ENCODE data around the gene SH2D4B. TPM values are rescaled to one million over a fixed set of nuclear protein-coding genes. Genes with fewer than 3 reads are reported as not detected.

The SH2D4B gene
- total RNA-seq, 1 experiment from 2014 or later: 0.10 TPM

DNA sequence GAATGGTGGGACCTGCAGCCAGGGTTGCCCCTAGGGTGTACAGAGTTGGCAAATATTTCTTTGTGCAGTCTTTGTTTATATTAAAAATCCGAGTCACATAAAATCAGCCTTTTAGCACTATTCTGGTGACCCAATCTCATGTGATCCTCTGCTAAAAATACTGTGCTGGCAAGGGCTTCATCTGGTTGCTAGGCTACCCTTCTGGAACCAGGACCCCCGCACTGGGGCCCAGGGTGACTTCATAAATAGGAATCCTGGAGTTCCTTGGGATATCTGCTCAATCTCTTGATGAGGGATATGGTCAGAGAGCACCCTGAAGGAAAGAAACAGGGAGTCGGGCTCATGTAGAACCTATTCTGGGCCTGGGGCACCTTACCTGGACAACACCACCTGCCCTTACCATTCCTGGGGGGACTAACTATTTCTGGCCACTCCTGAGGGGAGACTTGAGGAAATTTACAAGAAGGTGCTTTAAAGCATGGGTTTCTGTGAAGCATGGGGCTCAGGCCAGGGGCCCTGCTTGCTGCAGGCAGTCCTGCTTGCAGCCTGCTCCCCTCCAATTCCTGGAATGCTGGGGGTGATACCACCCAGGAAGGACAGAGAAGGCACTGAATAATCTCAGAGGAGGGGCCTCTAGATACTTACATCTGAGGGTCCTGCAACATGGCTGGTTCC lies 44.7 kb downstream of the SH2D4B start:
- TF ChIP-seq POLR2AphosphoS5 (IDR thresholded peaks at IDR 0.05; ENCODE audit: low read depth, low read length) (no peak), SIN3A (IDR thresholded peaks at IDR 0.05; ENCODE audit: borderline replicate concordance, insufficient read depth, low read depth, low read length) (no peak), REST (IDR thresholded peaks at IDR 0.05; ENCODE audit: insufficient read depth in 1 of 2, low read depth in 2 of 2, low read length in 1 of 2) (no peak), TCF7L2 (IDR thresholded peaks at IDR 0.05; ENCODE audit: low read depth, low read length) (no peak)
- TF ChIP-seq, protein P1, sequence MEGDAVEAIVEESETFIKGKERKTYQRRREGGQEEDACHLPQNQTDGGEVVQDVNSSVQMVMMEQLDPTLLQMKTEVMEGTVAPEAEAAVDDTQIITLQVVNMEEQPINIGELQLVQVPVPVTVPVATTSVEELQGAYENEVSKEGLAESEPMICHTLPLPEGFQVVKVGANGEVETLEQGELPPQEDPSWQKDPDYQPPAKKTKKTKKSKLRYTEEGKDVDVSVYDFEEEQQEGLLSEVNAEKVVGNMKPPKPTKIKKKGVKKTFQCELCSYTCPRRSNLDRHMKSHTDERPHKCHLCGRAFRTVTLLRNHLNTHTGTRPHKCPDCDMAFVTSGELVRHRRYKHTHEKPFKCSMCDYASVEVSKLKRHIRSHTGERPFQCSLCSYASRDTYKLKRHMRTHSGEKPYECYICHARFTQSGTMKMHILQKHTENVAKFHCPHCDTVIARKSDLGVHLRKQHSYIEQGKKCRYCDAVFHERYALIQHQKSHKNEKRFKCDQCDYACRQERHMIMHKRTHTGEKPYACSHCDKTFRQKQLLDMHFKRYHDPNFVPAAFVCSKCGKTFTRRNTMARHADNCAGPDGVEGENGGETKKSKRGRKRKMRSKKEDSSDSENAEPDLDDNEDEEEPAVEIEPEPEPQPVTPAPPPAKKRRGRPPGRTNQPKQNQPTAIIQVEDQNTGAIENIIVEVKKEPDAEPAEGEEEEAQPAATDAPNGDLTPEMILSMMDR (IDR thresholded peaks at IDR 0.05): no peak
- intact Hi-C loops (cut with micrococcal nuclease; ENCODE audit: unreplicated experiment) (no loop called here), in situ Hi-C loops (cut with HindIII; ENCODE audit: low pct_unique_long_range_greater_than_20kb, low sequenced_read_pairs) (no loop called here)
- no peak for DNase-seq (ENCODE audit: low read depth, low spot score)
- H3K27me3 ChIP-seq (ENCODE audit: control insufficient read depth, insufficient read depth, low read length): peaks cover 19% of the 10 kb centered on the region
- CTCF ChIA-PET: no interaction called here
- H3K4me3 ChIP-seq (ENCODE audit: low read depth in 2 of 2, low read length in 2 of 2): no peak overlapping the region
- no TSS peak for BruUV-seq (replicated peaks)
- H3K36me3 ChIP-seq (ENCODE audit: control insufficient read depth, insufficient read depth, low read length): no peaks in the 10 kb centered on the region
- H3K27ac ChIP-seq (ENCODE audit: low read length): no peak overlapping the region
- H3K4me1 ChIP-seq (ENCODE audit: control insufficient read depth, insufficient read depth, low read length): no peaks in the 10 kb centered on the region
- no peak for ATAC-seq
- no peaks in the 10 kb centered on the region for H3K9me3 ChIP-seq (ENCODE audit: control insufficient read depth, insufficient read depth, low read depth, low read length)
- POLR2A ChIA-PET: no interaction called here

DNA sequence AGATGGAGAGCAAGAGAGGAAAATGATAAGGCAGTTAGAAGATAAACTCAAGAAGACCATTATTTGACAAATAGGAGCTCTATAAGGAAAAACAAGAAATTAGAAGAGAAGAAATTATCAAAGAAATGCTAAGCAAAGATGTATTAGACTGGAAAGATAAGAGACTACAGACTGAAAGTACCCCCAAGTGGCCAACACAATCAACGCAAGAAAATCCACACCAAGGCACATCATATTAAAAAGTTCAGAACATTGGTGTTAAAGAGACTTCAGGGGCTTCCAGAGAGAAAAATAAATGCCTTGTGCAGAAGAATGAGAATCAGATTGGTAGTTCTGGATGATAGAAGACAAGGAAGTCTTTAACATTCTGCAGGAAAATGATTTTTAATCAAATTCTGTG lies 46.0 kb downstream of the SH2D4B start:
- ATAC-seq (no peak), DNase-seq (ENCODE audit: low read depth, low spot score) (no peak)
- H3K36me3 ChIP-seq (ENCODE audit: control insufficient read depth, insufficient read depth, low read length): no peaks in the 10 kb centered on the region
- no peaks in the 10 kb centered on the region for H3K9me3 ChIP-seq (ENCODE audit: control insufficient read depth, insufficient read depth, low read depth, low read length)
- ChIA-PET CTCF (interaction anchor here (0.6 kb wide), 1 partner anchor 41 kb away, joined by 3 read pairs; no protein-coding TSS in a partner anchor), POLR2A (no interaction called here)
- intact Hi-C loops (cut with micrococcal nuclease; ENCODE audit: unreplicated experiment) (no loop called here), in situ Hi-C loops (cut with HindIII; ENCODE audit: low pct_unique_long_range_greater_than_20kb, low sequenced_read_pairs) (no loop called here)
- H3K27me3 ChIP-seq (ENCODE audit: control insufficient read depth, insufficient read depth, low read length): peaks cover 17% of the 10 kb centered on the region
- TF ChIP-seq, protein P1 (IDR thresholded peaks at IDR 0.05): no peak
- TF ChIP-seq REST (IDR thresholded peaks at IDR 0.05; ENCODE audit: insufficient read depth in 1 of 2, low read depth in 2 of 2, low read length in 1 of 2): no peak
- no peak for TF ChIP-seq TCF7L2 (IDR thresholded peaks at IDR 0.05; ENCODE audit: low read depth, low read length)
- no peak for TF ChIP-seq SIN3A (IDR thresholded peaks at IDR 0.05; ENCODE audit: borderline replicate concordance, insufficient read depth, low read depth, low read length)
- no peak for TF ChIP-seq POLR2AphosphoS5 (IDR thresholded peaks at IDR 0.05; ENCODE audit: low read depth, low read length)
- no peak overlapping the region for H3K27ac ChIP-seq (ENCODE audit: low read length)
- H3K4me3 ChIP-seq (ENCODE audit: low read depth in 2 of 2, low read length in 2 of 2): no peak overlapping the region
- no TSS peak for BruUV-seq (replicated peaks)
- H3K4me1 ChIP-seq (ENCODE audit: control insufficient read depth, insufficient read depth, low read length): no peaks in the 10 kb centered on the region
